Upper lobe of left lung (tissue), 4 donors: ENCODE measurements around the gene TJP2.

Source experiments
- CTCF ChIP-seq, 6 experiments: fragments of 450-650 bp in 4 of 6; fragments of 200-600 bp in 2 of 6; sonication (generic) in 2 of 6; IDR thresholded peaks; one replicate each; pipeline ENCODE4 v1.5.1; 2016 to 2019; ENCODE audit warnings: antibody characterized with exemption in 6 of 6
- POLR2A ChIP-seq, 4 donors: fragments of 450-650 bp; IDR thresholded peaks; one replicate each; pipeline ENCODE4 v1.5.1; 2016 to 2017; ENCODE audit warnings: antibody characterized with exemption in 4 of 4, mild to moderate bottlenecking in 2 of 4
- POLR2AphosphoS5 ChIP-seq, 2 donors: sonication (generic); formaldehyde crosslinking; IDR thresholded peaks; one replicate each; pipeline ENCODE4 v1.5.1; 2017; ENCODE audit warnings: antibody characterized with exemption in 2 of 2

GRCh38 chr9:69136185-69136584, 37.9 kb upstream of the TJP2 start:
- TF ChIP-seq CTCF (IDR thresholded peaks at IDR 0.05) (no peak), POLR2AphosphoS5 (IDR thresholded peaks at IDR 0.05) (no peak), POLR2A (IDR thresholded peaks at IDR 0.05) (no peak)
